GM12878 (cell line): ENCODE data around the gene ASIC1. TPM values are rescaled to one million over a fixed set of nuclear protein-coding genes. Genes with fewer than 3 reads are reported as not detected.

ENCODE experiments used
- ATAC-seq: fragments of 200-7000 bp; cut with Tn5 transposase; 3 replicates; pipeline ENCODE4 v1.9.1; 2020; ENCODE audit warnings: mild to moderate bottlenecking, moderate library complexity
- BruUV-seq: library from RNA; stranded (reverse); fragments of 400-500 nt; replicated peaks from 2 replicates; lab custom pipeline; 2021; lab: Mats Ljungman, UMichigan
- CTCF ChIA-PET: fragments of 300-600 bp; sonication (Branson Sonifier 250); formaldehyde crosslinking; extraction: SDS; loops from one replicate; lab custom pipeline; 2021; ENCODE audit warnings: inconsistent platforms; lab: Yijun Ruan, JAX
- POLR2A ChIA-PET: fragments of 350-600 bp; formaldehyde crosslinking; extraction: SDS; loops from one replicate; lab custom pipeline; 2021; ENCODE audit warnings: inconsistent platforms; lab: Charles Lee
- RAD21 ChIA-PET: fragments of 300-600 bp; sonication (Branson Sonifier 250); formaldehyde crosslinking; loops from one replicate; lab custom pipeline; 2023; ENCODE audit warnings: antibody characterized with exemption; ENCODE audit not compliant: unreplicated experiment; lab: Charles Lee
- SMC1A ChIA-PET: fragments of 300-600 bp; sonication (Branson Sonifier 250); formaldehyde crosslinking; loops from one replicate; lab custom pipeline; 2023; ENCODE audit not compliant: unreplicated experiment, uncharacterized antibody; lab: Charles Lee
- DNase-seq: peaks from one replicate; pipeline ENCODE4 v3.0.0-alpha.2; 2011; ENCODE audit warnings: low read depth, low spot score
- FAIRE-seq: peaks from 3 replicates; lab custom pipeline; 2011; peaks lifted over from hg19 to GRCh38; lab: Jason Lieb, UNC
- H2AFZ ChIP-seq: 2 replicates; pipeline ENCODE4 v1.6.0; 2011; ENCODE audit warnings: low read depth, low read length, control low read depth; ENCODE audit not compliant: control insufficient read depth
- H3K27ac ChIP-seq: 2 replicates; pipeline ENCODE4 v1.5.1; 2011; ENCODE audit warnings: control low read depth; ENCODE audit not compliant: control insufficient read depth, insufficient read depth
- H3K27me3 ChIP-seq, 2 experiments: replicated peaks in 1 of 2; 2 replicates each; pipeline versions ENCODE4 v1.6.0 to v1.6.1; 2011; ENCODE audit warnings: low read length in 1 of 2; ENCODE audit not compliant: control insufficient read depth in 2 of 2, insufficient read depth in 2 of 2
- H3K36me3 ChIP-seq, 2 experiments: 2 replicates each; pipeline ENCODE4 v1.5.1; 2011; ENCODE audit warnings: low read length in 1 of 2; ENCODE audit not compliant: control insufficient read depth in 2 of 2, insufficient read depth in 2 of 2
- H3K4me1 ChIP-seq: 2 replicates; pipeline ENCODE4 v1.6.1; 2011; ENCODE audit warnings: mild to moderate bottlenecking, low read length, moderate library complexity, mixed read lengths; ENCODE audit not compliant: control insufficient read depth, insufficient read depth
- H3K4me2 ChIP-seq: 2 replicates; pipeline ENCODE4 v1.6.0; 2011; ENCODE audit warnings: control low read depth; ENCODE audit not compliant: control insufficient read depth, insufficient read depth
- H3K4me3 ChIP-seq: fragments of 200-600 bp; sonication (generic); 2 replicates; pipeline ENCODE4 v1.5.1; 2016
- H3K79me2 ChIP-seq: 2 replicates; pipeline ENCODE4 v1.6.0; 2011; ENCODE audit warnings: low read length; ENCODE audit not compliant: control insufficient read depth, insufficient read depth
- H3K9ac ChIP-seq: 2 replicates; pipeline ENCODE4 v1.8.0; 2011; ENCODE audit warnings: low read length, control low read depth, mixed read lengths; ENCODE audit not compliant: control insufficient read depth, insufficient read depth
- H3K9me3 ChIP-seq: replicated peaks from 3 replicates; pipeline ENCODE4 v1.5.1; 2011; ENCODE audit warnings: mild to moderate bottlenecking, low read length; ENCODE audit not compliant: control insufficient read depth, insufficient read depth
- H4K20me1 ChIP-seq: 2 replicates; pipeline ENCODE4 v1.6.0; 2011; ENCODE audit not compliant: control insufficient read depth, insufficient read depth
- ATF7 ChIP-seq: fragments of 450-650 bp; IDR thresholded peaks from 2 replicates; pipeline ENCODE4 v1.6.1; 2016; ENCODE audit warnings: low read depth, mild to moderate bottlenecking
- ETV6 ChIP-seq, 2 experiments: fragments of 450-650 bp in 1 of 2; IDR thresholded peaks in 1 of 2; conservative IDR thresholded peaks in 1 of 2; 2 replicates each; pipeline ENCODE4 v1.6.1; 2014; ENCODE audit warnings: antibody characterized with exemption in 1 of 2, borderline replicate concordance in 1 of 2, low read depth in 1 of 2, mild to moderate bottlenecking in 1 of 2, moderate library complexity in 1 of 2
- MTA2 ChIP-seq: fragments of 450-650 bp; IDR thresholded peaks from 2 replicates; pipeline ENCODE4 v1.6.1; 2016; ENCODE audit warnings: low read depth, mild to moderate bottlenecking, moderate library complexity
- NFYA ChIP-seq: IDR thresholded peaks from 2 replicates; pipeline ENCODE4 v1.6.1; 2011; ENCODE audit warnings: low read depth, mild to moderate bottlenecking, low read length, improper control_type of control experiment, borderline replicate concordance
- NRF1 ChIP-seq: conservative IDR thresholded peaks from 2 replicates; pipeline ENCODE4 v1.6.1; 2011; ENCODE audit warnings: mild to moderate bottlenecking, low read depth, low read length, improper control_type of control experiment
- RCOR1 ChIP-seq: conservative IDR thresholded peaks from 2 replicates; pipeline ENCODE4 v1.6.1; 2012; ENCODE audit warnings: low read depth, low read length, improper control_type of control experiment
- RUNX3 ChIP-seq: IDR thresholded peaks from 2 replicates; pipeline ENCODE4 v1.6.1; 2012; ENCODE audit warnings: low read length, inconsistent platforms
- SP1 ChIP-seq: IDR thresholded peaks from one replicate; pipeline ENCODE4 v1.6.1; 2011; ENCODE audit warnings: low read depth, low read length
- YBX1 ChIP-seq: fragments of 450-650 bp; IDR thresholded peaks from 2 replicates; pipeline ENCODE4 v1.6.1; 2016; ENCODE audit warnings: antibody characterized with exemption
- WGBS: methylation state at CpG from one replicate; pipeline ENCODE4 v1.1.6; 2016; ENCODE audit warnings: low lambda C conversion rate; ENCODE audit not compliant: insufficient replicate concordance, insufficient coverage; ENCODE audit errors: missing lambda C conversion rate; 5-methylcytosine and 5-hydroxymethylcytosine counted together
- in situ Hi-C: fragments of 300-500 bp; cut with MboI; formaldehyde crosslinking; loops from 9 replicates; pipeline ENCODE4 v1.14.3; 2018; ENCODE audit warnings: mixed read lengths
- intact Hi-C: fragments of 100-400 bp; cut with micrococcal nuclease; formaldehyde crosslinking; loops from one replicate; pipeline ENCODE4 v1.14.2; 2022; ENCODE audit not compliant: unreplicated experiment
- polyA plus RNA-seq, 11 experiments: library from polyadenylated mRNA; depleted of rRNA in 4 of 11; unstranded in 6 of 11; stranded (reverse) in 5 of 11; fragments of >200 nt; fragmentation: Nextera tagmentation in 4 of 11; fragmentation: Illumina TruSeq in 1 of 11; extraction: Ambion mirVana in 4 of 11; extraction: Trizol in 1 of 11; gene quantifications; 1 replicate in 1 of 11; 2 replicates in 10 of 11; pipeline versions ENCODE4 v1.2.1 to v1.2.3, GENCODE V29; 2011 to 2016; ENCODE audit warnings: inconsistent platforms in 2 of 11, missing spikeins in 2 of 11, low read depth in 1 of 11
- total RNA-seq, 4 experiments: library from RNA; depleted of rRNA in 3 of 4; stranded (reverse); fragments of >200 nt in 3 of 4; fragmentation: Illumina TruSeq in 1 of 4; extraction: Trizol in 1 of 4; gene quantifications; 2 replicates each; pipeline versions ENCODE4 v1.2.1 to v1.2.3, GENCODE V29; 2013 to 2021
- TF ChIP-seq, protein P1 (sequence below): fragments of 450-650 bp; formaldehyde crosslinking; IDR thresholded peaks from 2 replicates; pipeline ENCODE4 v1.4.0; 2020; ENCODE audit warnings: mild to moderate bottlenecking, moderate library complexity

Gene ASIC1
- total and polyA plus RNA-seq, 10 of the 15 experiments (the other 5 are each of a cell fraction or from before 2014, with no cell fraction given) = 0.02 to 0.28 (median 0.21) TPM; not detected in 4

DNA sequence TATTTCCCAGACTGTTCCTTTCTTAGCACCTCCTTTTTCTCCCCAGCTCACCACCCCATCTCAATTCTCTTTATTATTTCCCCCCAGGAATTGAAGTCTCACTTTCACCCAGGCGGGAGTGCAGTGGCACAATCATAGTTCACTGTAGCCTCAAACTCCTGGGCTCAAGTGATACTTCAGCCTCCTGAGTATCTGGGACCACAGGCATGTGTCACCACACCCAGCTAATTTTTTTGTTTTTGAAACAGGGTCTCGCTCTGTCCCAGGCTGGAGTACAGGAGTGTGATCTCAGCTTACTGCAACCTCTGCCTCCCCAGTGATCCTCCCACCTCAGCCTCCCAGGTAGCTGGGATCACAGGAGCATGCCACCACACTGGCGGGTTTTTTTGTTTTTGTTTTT lies 43.1 kb upstream of the ASIC1 start:
- no peak overlapping the region for H3K9ac ChIP-seq
- no peak overlapping the region for H3K27ac ChIP-seq
- ChIA-PET SMC1A (interaction anchor here (0.6 to 2.4 kb wide), 8 partner anchors 10 to 48 kb away, joined by 3 to 9 read pairs (median 3); partner anchors contain the start of gene RACGAP1), CTCF (interaction anchor here (0.8 to 2.6 kb wide), 9 partner anchors 11 to 97 kb away, joined by 3 to 12 read pairs (median 5); partner anchors contain the start of gene RACGAP1), RAD21 (no interaction called here), POLR2A (interaction anchor here (0.6 to 1.0 kb wide), 3 partner anchors 10 to 21 kb away, joined by 3 to 6 read pairs (median 4); partner anchors contain the start of gene RACGAP1)
- no peak for FAIRE-seq
- ATAC-seq = no peak
- H2AFZ ChIP-seq = no peak overlapping the region
- DNase-seq = no peak
- no TSS peak for BruUV-seq
- intact Hi-C loops = no loop called here
- no peak overlapping the region for H3K4me2 ChIP-seq
- 51% methylated on average over 3 of the region's 3 CpGs for WGBS
- in situ Hi-C loops = no loop called here
- H3K36me3 ChIP-seq = peaks cover 5 to 7% of the 10 kb centered on the region in 2 experiments; a peak in 2 of 4 replicates
- H3K79me2 ChIP-seq = peaks cover 34% of the 10 kb centered on the region
- no peaks in the 10 kb centered on the region for H3K9me3 ChIP-seq
- H3K4me3 ChIP-seq = no peak overlapping the region
- no peaks in the 10 kb centered on the region for H3K27me3 ChIP-seq
- no peaks in the 10 kb centered on the region for H3K4me1 ChIP-seq
- no peaks in the 10 kb centered on the region for H4K20me1 ChIP-seq
- no peak for TF ChIP-seq RUNX3
- no peak for TF ChIP-seq NFYA
- no peak for TF ChIP-seq RCOR1

DNA sequence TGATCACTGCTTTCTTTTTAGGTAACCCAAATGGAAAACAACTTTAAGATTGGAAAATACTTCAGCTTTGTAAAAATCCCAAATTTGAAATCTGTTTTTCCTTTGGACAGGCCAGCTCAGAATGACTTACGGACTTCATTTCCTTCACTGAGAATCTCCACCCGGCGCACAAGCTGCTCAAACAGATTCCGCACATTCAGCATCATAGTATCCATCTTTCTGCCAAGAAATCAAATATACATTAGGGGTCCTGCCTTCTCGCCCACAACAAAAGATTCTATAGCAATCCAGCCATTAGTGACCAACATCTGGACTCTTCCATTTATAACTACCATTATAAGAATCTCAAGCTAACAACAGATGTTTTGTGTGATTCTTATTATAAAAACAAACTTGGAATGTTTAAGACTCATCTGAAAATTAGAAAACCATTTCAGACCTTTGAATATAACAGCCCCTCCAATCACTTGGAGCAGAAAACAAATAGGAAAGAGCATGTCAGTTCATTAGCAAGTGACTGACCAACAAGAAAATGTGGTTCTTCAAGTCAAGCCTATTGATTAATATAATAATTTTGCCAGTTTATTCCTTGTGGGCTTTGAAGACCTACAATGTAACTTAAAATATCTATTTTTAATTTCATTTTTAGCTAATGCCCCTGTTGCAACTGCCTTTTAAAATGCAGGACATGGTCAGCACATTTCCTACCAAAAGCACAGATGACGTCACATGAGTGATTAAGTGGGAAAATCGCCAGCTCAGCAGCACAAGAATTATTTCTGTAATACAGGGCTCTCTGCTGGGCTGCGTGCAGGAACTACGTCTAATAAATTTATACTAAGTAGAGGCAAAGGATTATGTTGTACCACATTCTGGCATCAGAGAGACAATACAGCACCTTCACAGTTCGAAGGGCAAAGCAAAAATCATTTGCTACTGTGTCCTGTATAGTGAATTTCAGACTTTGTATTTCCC lies 40.6 kb upstream of the ASIC1 start:
- intact Hi-C loops (no loop called here), in situ Hi-C loops (no loop called here)
- Histone ChIP-seq H2AFZ (no peak overlapping the region), H3K4me1 (no peaks in the 10 kb centered on the region), H3K4me2 (no peak overlapping the region), H3K9me3 (no peaks in the 10 kb centered on the region), H3K36me3 (peaks cover 5 to 7% of the 10 kb centered on the region in 2 experiments; a peak in 2 of 4 replicates), H3K27me3 (no peaks in the 10 kb centered on the region), H3K27ac (no peak overlapping the region), H3K9ac (no peak overlapping the region), H3K4me3 (no peak overlapping the region), H3K79me2 (peaks cover 53% of the 10 kb centered on the region), H4K20me1 (no peaks in the 10 kb centered on the region)
- SMC1A ChIA-PET = interaction anchor here (1.9 kb wide), 2 partner anchors 9 to 10 kb away, joined by 5 to 6 read pairs; partner anchors contain the start of gene RACGAP1
- RAD21 ChIA-PET = no interaction called here
- DNase-seq (no peak), FAIRE-seq (no peak), ATAC-seq (no peak)
- CTCF ChIA-PET = interaction anchor here (1.0 to 15.2 kb wide), 8 partner anchors 10 to 71 kb away, joined by 3 to 114 read pairs (median 4); no protein-coding TSS in a partner anchor
- POLR2A ChIA-PET = no interaction called here
- WGBS = 91% methylated on average over 10 of the region's 10 CpGs
- no TSS peak for BruUV-seq
- TF ChIP-seq NRF1 (no peak), YBX1 (no peak), SP1 (no peak), ATF7 (no peak), MTA2 (no peak), ETV6 (conservative IDR thresholded peaks at IDR 0.05 in 1 of 2, IDR thresholded peaks at IDR 0.05 in 1 of 2; ENCODE audit: borderline replicate concordance in 1 of 2, low read depth in 1 of 2) (no peak)
- TF ChIP-seq, protein P1, sequence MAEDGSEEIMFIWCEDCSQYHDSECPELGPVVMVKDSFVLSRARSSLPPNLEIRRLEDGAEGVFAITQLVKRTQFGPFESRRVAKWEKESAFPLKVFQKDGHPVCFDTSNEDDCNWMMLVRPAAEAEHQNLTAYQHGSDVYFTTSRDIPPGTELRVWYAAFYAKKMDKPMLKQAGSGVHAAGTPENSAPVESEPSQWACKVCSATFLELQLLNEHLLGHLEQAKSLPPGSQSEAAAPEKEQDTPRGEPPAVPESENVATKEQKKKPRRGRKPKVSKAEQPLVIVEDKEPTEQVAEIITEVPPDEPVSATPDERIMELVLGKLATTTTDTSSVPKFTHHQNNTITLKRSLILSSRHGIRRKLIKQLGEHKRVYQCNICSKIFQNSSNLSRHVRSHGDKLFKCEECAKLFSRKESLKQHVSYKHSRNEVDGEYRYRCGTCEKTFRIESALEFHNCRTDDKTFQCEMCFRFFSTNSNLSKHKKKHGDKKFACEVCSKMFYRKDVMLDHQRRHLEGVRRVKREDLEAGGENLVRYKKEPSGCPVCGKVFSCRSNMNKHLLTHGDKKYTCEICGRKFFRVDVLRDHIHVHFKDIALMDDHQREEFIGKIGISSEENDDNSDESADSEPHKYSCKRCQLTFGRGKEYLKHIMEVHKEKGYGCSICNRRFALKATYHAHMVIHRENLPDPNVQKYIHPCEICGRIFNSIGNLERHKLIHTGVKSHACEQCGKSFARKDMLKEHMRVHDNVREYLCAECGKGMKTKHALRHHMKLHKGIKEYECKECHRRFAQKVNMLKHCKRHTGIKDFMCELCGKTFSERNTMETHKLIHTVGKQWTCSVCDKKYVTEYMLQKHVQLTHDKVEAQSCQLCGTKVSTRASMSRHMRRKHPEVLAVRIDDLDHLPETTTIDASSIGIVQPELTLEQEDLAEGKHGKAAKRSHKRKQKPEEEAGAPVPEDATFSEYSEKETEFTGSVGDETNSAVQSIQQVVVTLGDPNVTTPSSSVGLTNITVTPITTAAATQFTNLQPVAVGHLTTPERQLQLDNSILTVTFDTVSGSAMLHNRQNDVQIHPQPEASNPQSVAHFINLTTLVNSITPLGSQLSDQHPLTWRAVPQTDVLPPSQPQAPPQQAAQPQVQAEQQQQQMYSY = no peak
